GM12878 (cell line): ENCODE data around the gene COL11A1. TPM values are rescaled to one million over a fixed set of nuclear protein-coding genes. Genes with fewer than 3 reads are reported as not detected.

ENCODE experiments used
- ATAC-seq: fragments of 200-7000 bp; cut with Tn5 transposase; 3 replicates; pipeline ENCODE4 v1.9.1; 2020; ENCODE audit warnings: mild to moderate bottlenecking, moderate library complexity
- BruUV-seq: library from RNA; stranded (reverse); fragments of 400-500 nt; replicated peaks from 2 replicates; lab custom pipeline; 2021; lab: Mats Ljungman, UMichigan
- CTCF ChIA-PET: fragments of 300-600 bp; sonication (Branson Sonifier 250); formaldehyde crosslinking; extraction: SDS; loops from one replicate; lab custom pipeline; 2021; ENCODE audit warnings: inconsistent platforms; lab: Yijun Ruan, JAX
- POLR2A ChIA-PET: fragments of 350-600 bp; formaldehyde crosslinking; extraction: SDS; loops from one replicate; lab custom pipeline; 2021; ENCODE audit warnings: inconsistent platforms; lab: Charles Lee
- RAD21 ChIA-PET: fragments of 300-600 bp; sonication (Branson Sonifier 250); formaldehyde crosslinking; loops from one replicate; lab custom pipeline; 2023; ENCODE audit warnings: antibody characterized with exemption; ENCODE audit not compliant: unreplicated experiment; lab: Charles Lee
- SMC1A ChIA-PET: fragments of 300-600 bp; sonication (Branson Sonifier 250); formaldehyde crosslinking; loops from one replicate; lab custom pipeline; 2023; ENCODE audit not compliant: unreplicated experiment, uncharacterized antibody; lab: Charles Lee
- DNase-seq: peaks from one replicate; pipeline ENCODE4 v3.0.0-alpha.2; 2011; ENCODE audit warnings: low read depth, low spot score
- FAIRE-seq: peaks from 3 replicates; lab custom pipeline; 2011; peaks lifted over from hg19 to GRCh38; lab: Jason Lieb, UNC
- H2AFZ ChIP-seq: 2 replicates; pipeline ENCODE4 v1.6.0; 2011; ENCODE audit warnings: low read depth, low read length, control low read depth; ENCODE audit not compliant: control insufficient read depth
- H3K27ac ChIP-seq: 2 replicates; pipeline ENCODE4 v1.5.1; 2011; ENCODE audit warnings: control low read depth; ENCODE audit not compliant: control insufficient read depth, insufficient read depth
- H3K27me3 ChIP-seq, 2 experiments: replicated peaks in 1 of 2; 2 replicates each; pipeline versions ENCODE4 v1.6.0 to v1.6.1; 2011; ENCODE audit warnings: low read length in 1 of 2; ENCODE audit not compliant: control insufficient read depth in 2 of 2, insufficient read depth in 2 of 2
- H3K36me3 ChIP-seq, 2 experiments: 2 replicates each; pipeline ENCODE4 v1.5.1; 2011; ENCODE audit warnings: low read length in 1 of 2; ENCODE audit not compliant: control insufficient read depth in 2 of 2, insufficient read depth in 2 of 2
- H3K4me1 ChIP-seq: 2 replicates; pipeline ENCODE4 v1.6.1; 2011; ENCODE audit warnings: mild to moderate bottlenecking, low read length, moderate library complexity, mixed read lengths; ENCODE audit not compliant: control insufficient read depth, insufficient read depth
- H3K4me2 ChIP-seq: 2 replicates; pipeline ENCODE4 v1.6.0; 2011; ENCODE audit warnings: control low read depth; ENCODE audit not compliant: control insufficient read depth, insufficient read depth
- H3K4me3 ChIP-seq: fragments of 200-600 bp; sonication (generic); 2 replicates; pipeline ENCODE4 v1.5.1; 2016
- H3K79me2 ChIP-seq: 2 replicates; pipeline ENCODE4 v1.6.0; 2011; ENCODE audit warnings: low read length; ENCODE audit not compliant: control insufficient read depth, insufficient read depth
- H3K9ac ChIP-seq: 2 replicates; pipeline ENCODE4 v1.8.0; 2011; ENCODE audit warnings: low read length, control low read depth, mixed read lengths; ENCODE audit not compliant: control insufficient read depth, insufficient read depth
- H3K9me3 ChIP-seq: replicated peaks from 3 replicates; pipeline ENCODE4 v1.5.1; 2011; ENCODE audit warnings: mild to moderate bottlenecking, low read length; ENCODE audit not compliant: control insufficient read depth, insufficient read depth
- H4K20me1 ChIP-seq: 2 replicates; pipeline ENCODE4 v1.6.0; 2011; ENCODE audit not compliant: control insufficient read depth, insufficient read depth
- BCLAF1 ChIP-seq: fragments of 450-650 bp; IDR thresholded peaks from 2 replicates; pipeline ENCODE4 v1.6.1; 2017; ENCODE audit warnings: antibody characterized with exemption, mild to moderate bottlenecking, moderate library complexity
- SUPT20H ChIP-seq: IDR thresholded peaks from 2 replicates; pipeline ENCODE4 v1.6.1; 2011; ENCODE audit warnings: low read depth, mild to moderate bottlenecking, low read length, moderate library complexity, borderline replicate concordance; ENCODE audit not compliant: control insufficient read depth
- ZNF274 ChIP-seq: IDR thresholded peaks from one replicate; pipeline ENCODE4 v1.8.0; 2011; ENCODE audit not compliant: insufficient read length, insufficient read depth
- WGBS: methylation state at CpG from one replicate; pipeline ENCODE4 v1.1.6; 2016; ENCODE audit warnings: low lambda C conversion rate; ENCODE audit not compliant: insufficient replicate concordance, insufficient coverage; ENCODE audit errors: missing lambda C conversion rate; 5-methylcytosine and 5-hydroxymethylcytosine counted together
- in situ Hi-C: fragments of 300-500 bp; cut with MboI; formaldehyde crosslinking; loops from 9 replicates; pipeline ENCODE4 v1.14.3; 2018; ENCODE audit warnings: mixed read lengths
- intact Hi-C: fragments of 100-400 bp; cut with micrococcal nuclease; formaldehyde crosslinking; loops from one replicate; pipeline ENCODE4 v1.14.2; 2022; ENCODE audit not compliant: unreplicated experiment
- polyA plus RNA-seq, 11 experiments: library from polyadenylated mRNA; depleted of rRNA in 4 of 11; unstranded in 6 of 11; stranded (reverse) in 5 of 11; fragments of >200 nt; fragmentation: Nextera tagmentation in 4 of 11; fragmentation: Illumina TruSeq in 1 of 11; extraction: Ambion mirVana in 4 of 11; extraction: Trizol in 1 of 11; gene quantifications; 1 replicate in 1 of 11; 2 replicates in 10 of 11; pipeline versions ENCODE4 v1.2.1 to v1.2.3, GENCODE V29; 2011 to 2016; ENCODE audit warnings: inconsistent platforms in 2 of 11, missing spikeins in 2 of 11, low read depth in 1 of 11
- total RNA-seq, 4 experiments: library from RNA; depleted of rRNA in 3 of 4; stranded (reverse); fragments of >200 nt in 3 of 4; fragmentation: Illumina TruSeq in 1 of 4; extraction: Trizol in 1 of 4; gene quantifications; 2 replicates each; pipeline versions ENCODE4 v1.2.1 to v1.2.3, GENCODE V29; 2013 to 2021

COL11A1 gene
- total and polyA plus RNA-seq, 10 of the 15 experiments (the other 5 are each of a cell fraction or from before 2014, with no cell fraction given), result 0.11 TPM; not detected in 9

DNA sequence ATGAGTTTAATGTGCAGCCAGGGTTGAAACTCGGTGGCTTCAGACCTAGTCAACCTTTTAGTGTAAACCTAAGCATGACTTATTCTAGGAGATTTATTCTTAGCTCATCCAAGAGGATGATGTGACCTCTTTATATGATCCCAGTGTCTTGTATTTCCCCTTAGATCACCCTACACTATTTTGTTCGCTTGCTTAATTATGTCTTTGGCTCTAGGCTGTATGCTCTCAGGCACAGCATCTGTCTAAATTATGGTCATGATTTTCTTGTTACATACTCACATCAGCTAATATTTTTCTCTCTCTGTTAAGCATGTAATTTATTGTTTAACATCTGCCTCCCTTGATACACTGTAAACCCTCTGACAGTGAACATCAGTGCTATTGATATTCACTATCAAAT, 19.1 kb downstream of the COL11A1 start:
- ChIA-PET RAD21 (no interaction called here), POLR2A (no interaction called here), CTCF (no interaction called here)
- no peak for DNase-seq
- no peaks in the 10 kb centered on the region for H3K27me3 ChIP-seq
- no peaks in the 10 kb centered on the region for H3K9me3 ChIP-seq
- H3K79me2 ChIP-seq, result no peaks in the 10 kb centered on the region
- H3K9ac ChIP-seq, result no peak overlapping the region
- no peaks in the 10 kb centered on the region for H3K36me3 ChIP-seq
- no peak overlapping the region for H3K4me3 ChIP-seq
- in situ Hi-C loops, result no loop called here
- BruUV-seq, result no TSS peak
- H3K27ac ChIP-seq, result no peak overlapping the region
- no peak overlapping the region for H3K4me2 ChIP-seq
- no peaks in the 10 kb centered on the region for H4K20me1 ChIP-seq
- peak; percentile 7 for FAIRE-seq
- H2AFZ ChIP-seq, result no peak overlapping the region
- TF ChIP-seq ZNF274, result no peak
- TF ChIP-seq BCLAF1, result no peak
- TF ChIP-seq, all 136 proteins: peak for 0
- no peak for ATAC-seq
- WGBS, result 6% methylated on average over 2 of the region's 2 CpGs
- intact Hi-C loops, result no loop called here
- H3K4me1 ChIP-seq, result no peaks in the 10 kb centered on the region
- SMC1A ChIA-PET, result no interaction called here

- ATAC-seq, result no peak
- FAIRE-seq, result no peak
- 0% methylated on average over 1 of the region's 1 CpG for WGBS
Observed at GRCh38 chr1:103087256-103087655, 21.1 kb downstream of the COL11A1 start.

More at GRCh38 chr1:103087256-103087655, 21.1 kb downstream of the COL11A1 start:
- H3K27me3 ChIP-seq, result no peaks in the 10 kb centered on the region
- H3K9me3 ChIP-seq, result no peaks in the 10 kb centered on the region
- H2AFZ ChIP-seq, result no peak overlapping the region
- no peaks in the 10 kb centered on the region for H4K20me1 ChIP-seq
- no peak overlapping the region for H3K9ac ChIP-seq
- no peak overlapping the region for H3K27ac ChIP-seq
- POLR2A ChIA-PET, result no interaction called here
- H3K36me3 ChIP-seq, result no peaks in the 10 kb centered on the region
- no peaks in the 10 kb centered on the region for H3K79me2 ChIP-seq
- no TSS peak for BruUV-seq
- SMC1A ChIA-PET, result interaction anchor here (0.6 to 0.8 kb wide), 2 partner anchors 14 to 20 kb away, joined by 3 read pairs; no protein-coding TSS in a partner anchor
- H3K4me3 ChIP-seq, result no peak overlapping the region
- CTCF ChIA-PET, result interaction anchor here (1.0 kb wide), 1 partner anchor 19 kb away, joined by 3 read pairs; no protein-coding TSS in a partner anchor
- no peaks in the 10 kb centered on the region for H3K4me1 ChIP-seq
- RAD21 ChIA-PET, result no interaction called here
- TF ChIP-seq SUPT20H, result no peak
- in situ Hi-C loops, result no loop called here
- intact Hi-C loops, result no loop called here
- no peak overlapping the region for H3K4me2 ChIP-seq
- DNase-seq, result no peak
